Left ventricle myocardium inferior (tissue), 1 donor: ENCODE results near the gene B9D1. TPM values are rescaled to one million over a fixed set of nuclear protein-coding genes. Genes with fewer than 3 reads are reported as not detected.

Experiments
- DNase-seq: peaks from one replicate; pipeline ENCODE4 v3.0.0-alpha.2; 2020
- H3K27ac ChIP-seq: fragments of 200-600 bp; replicated peaks from 2 replicates; pipeline ENCODE4 v1.8.0; 2021
- H3K27me3 ChIP-seq: fragments of 200-600 bp; 2 replicates; pipeline ENCODE4 v1.8.0; 2021; ENCODE audit warnings: low read depth
- H3K36me3 ChIP-seq: fragments of 200-600 bp; 2 replicates; pipeline ENCODE4 v1.8.0; 2021
- H3K4me1 ChIP-seq: fragments of 200-600 bp; 2 replicates; pipeline ENCODE4 v1.8.0; 2021
- H3K4me3 ChIP-seq: fragments of 200-600 bp; 2 replicates; pipeline ENCODE4 v1.8.0; 2021; ENCODE audit warnings: mild to moderate bottlenecking, moderate library complexity
- H3K9me3 ChIP-seq: fragments of 200-600 bp; replicated peaks from 2 replicates; pipeline ENCODE4 v1.8.0; 2021
- CTCF ChIP-seq: fragments of 200-600 bp; IDR thresholded peaks from 2 replicates; pipeline ENCODE4 v1.8.0; 2021; ENCODE audit warnings: antibody characterized with exemption, mild to moderate bottlenecking, borderline replicate concordance
- intact Hi-C: fragments of 100-400 bp; cut with micrococcal nuclease; formaldehyde crosslinking; loops from one replicate; pipeline ENCODE4 v1.11.0; 2022
- total RNA-seq: library from RNA; stranded (reverse); fragmentation: NEBNext Ultra II Directional; extraction: Animal tissue kit (Norgen Biotek cat#: 25700); gene quantifications from one replicate; pipeline ENCODE4 v1.2.1, GENCODE V29; 2021
- donor health status: DM: no; HTN: yes; CAD: no; lungs with severe emphysema.

The B9D1 gene
- total RNA-seq, 1 donor from 2014 or later: 8.8 TPM

GRCh38 chr17:19409066-19409465, 46.5 kb upstream of the B9D1 start:
- H3K36me3 ChIP-seq: no peaks in the 10 kb centered on the region
- H3K27me3 ChIP-seq: no peaks in the 10 kb centered on the region
- no peaks in the 10 kb centered on the region for H3K9me3 ChIP-seq
- no peak overlapping the region for H3K27ac ChIP-seq
- TF ChIP-seq CTCF: no peak
- intact Hi-C loops: no loop called here
- H3K4me1 ChIP-seq: peaks cover 6% of the 10 kb centered on the region
- H3K4me3 ChIP-seq: no peak overlapping the region
- no peak for DNase-seq

- TF ChIP-seq CTCF: no peak
- Histone ChIP-seq H3K4me1 (peaks cover 6% of the 10 kb centered on the region), H3K27ac (no peak overlapping the region), H3K27me3 (no peaks in the 10 kb centered on the region), H3K4me3 (no peak overlapping the region), H3K36me3 (no peaks in the 10 kb centered on the region), H3K9me3 (no peaks in the 10 kb centered on the region)
- intact Hi-C loops: no loop called here
- no peak for DNase-seq
Measured at GRCh38 chr17:19408346-19408710, 45.8 kb upstream of the B9D1 start.

- H3K27me3 ChIP-seq: no peaks in the 10 kb centered on the region
- intact Hi-C loops: no loop called here
- no peaks in the 10 kb centered on the region for H3K9me3 ChIP-seq
- no peak for TF ChIP-seq CTCF
- H3K36me3 ChIP-seq: no peaks in the 10 kb centered on the region
- no peak overlapping the region for H3K27ac ChIP-seq
- no peak overlapping the region for H3K4me3 ChIP-seq
- DNase-seq: no peak
- peaks cover 6% of the 10 kb centered on the region for H3K4me1 ChIP-seq
Measured at GRCh38 chr17:19407601-19408345, 45.2 kb upstream of the B9D1 start.

- TF ChIP-seq CTCF: no peak
- DNase-seq: no peak
- Histone ChIP-seq H3K27me3 (no peaks in the 10 kb centered on the region), H3K36me3 (no peaks in the 10 kb centered on the region), H3K4me3 (no peak overlapping the region), H3K9me3 (no peaks in the 10 kb centered on the region), H3K27ac (no peak overlapping the region), H3K4me1 (peaks cover 6% of the 10 kb centered on the region)
- intact Hi-C loops: no loop called here
Measured at GRCh38 chr17:19405114-19405513, 42.6 kb upstream of the B9D1 start.

- DNase-seq: no peak
- Histone ChIP-seq H3K4me1 (peaks cover 6% of the 10 kb centered on the region), H3K27me3 (no peaks in the 10 kb centered on the region), H3K36me3 (no peaks in the 10 kb centered on the region), H3K9me3 (no peaks in the 10 kb centered on the region), H3K27ac (no peak overlapping the region), H3K4me3 (no peak overlapping the region)
- no peak for TF ChIP-seq CTCF
- intact Hi-C loops: no loop called here
Measured at GRCh38 chr17:19404264-19404663, 41.7 kb upstream of the B9D1 start.
